K562 (cell line): ENCODE measurements around the gene RTL5. TPM values are rescaled to one million over a fixed set of nuclear protein-coding genes. Genes with fewer than 3 reads are reported as not detected.

Experiments used
- ATAC-seq: fragments of 200-7000 bp; cut with Tn5 transposase; 3 replicates; pipeline ENCODE4 v1.9.1; 2020; ENCODE audit warnings: moderate library complexity
- BruUV-seq: library from RNA; stranded (reverse); fragments of 400-500 nt; replicated peaks from 2 replicates; lab custom pipeline; 2021; lab: Mats Ljungman, UMichigan
- CTCF ChIA-PET: fragments of 300-600 bp; formaldehyde crosslinking; extraction: SDS; loops from one replicate; lab custom pipeline; 2021; ENCODE audit warnings: low intra/inter-chr PET ratio; lab: Yijun Ruan, JAX
- POLR2A ChIA-PET: fragments of 300-600, 350-650 bp; sonication (Branson Sonifier 250); formaldehyde crosslinking; extraction: SDS; loops from one replicate; lab custom pipeline; 2021; ENCODE audit warnings: antibody characterized with exemption, inconsistent platforms; lab: Yijun Ruan, JAX
- DNase-seq, 4 experiments: peaks; one replicate each; pipeline versions ENCODE4 v3.0.0 to v3.0.0-alpha.2; 2011 to 2018; ENCODE audit warnings: low spot score in 3 of 4, mixed read lengths in 3 of 4; ENCODE audit errors: extremely low read depth in 1 of 4
- FAIRE-seq: peaks from 2 replicates; lab custom pipeline; 2011; peaks lifted over from hg19 to GRCh38; lab: Jason Lieb, UNC
- H2AFZ ChIP-seq: 2 replicates; pipeline ENCODE4 v1.6.0; 2011; ENCODE audit warnings: low read depth, low read length, control low read depth, inconsistent platforms
- H3K27ac ChIP-seq: fragments of 200-600 bp; 3 replicates; pipeline ENCODE4 v1.8.0; 2011; ENCODE audit warnings: low read depth, mild to moderate bottlenecking, control low read depth, inconsistent platforms, low read length, moderate library complexity, mixed read lengths; ENCODE audit errors: extremely low read depth
- H3K27me3 ChIP-seq, 2 experiments: fragments of 300-600 bp in 1 of 2; 2 replicates in 1 of 2; 3 replicates in 1 of 2; pipeline versions ENCODE4 v1.6.0 to v1.8.0; 2011; ENCODE audit warnings: inconsistent platforms in 2 of 2, low read length in 2 of 2, mild to moderate bottlenecking in 1 of 2, mixed read lengths in 1 of 2, moderate library complexity in 1 of 2; ENCODE audit not compliant: control insufficient read depth in 2 of 2, insufficient read depth in 2 of 2
- H3K36me3 ChIP-seq: fragments of 300-600 bp; 3 replicates; pipeline ENCODE4 v1.8.0; 2011; ENCODE audit warnings: mild to moderate bottlenecking, low read length, inconsistent platforms; ENCODE audit not compliant: control insufficient read depth, insufficient read depth
- H3K4me1 ChIP-seq, 2 experiments: fragments of 200-600 bp in 1 of 2; replicated peaks in 1 of 2; 2 replicates in 1 of 2; 3 replicates in 1 of 2; pipeline versions ENCODE4 v1.5.1 to v1.8.0; 2011; ENCODE audit warnings: inconsistent platforms in 2 of 2, low read length in 2 of 2, mild to moderate bottlenecking in 1 of 2, mixed read lengths in 1 of 2, moderate library complexity in 1 of 2; ENCODE audit not compliant: control insufficient read depth in 2 of 2, insufficient read depth in 2 of 2
- H3K4me2 ChIP-seq: 2 replicates; pipeline ENCODE4 v1.6.1; 2011; ENCODE audit warnings: low read length, control low read depth, inconsistent platforms, mixed read lengths; ENCODE audit not compliant: insufficient read depth
- H3K4me3 ChIP-seq: fragments of 200-600 bp; sonication (generic), shearing (Covaris generic); 2 replicates; pipeline ENCODE4 v1.5.1; 2016; ENCODE audit warnings: control low read depth, inconsistent platforms
- H3K79me2 ChIP-seq: fragments of 200-600 bp; 3 replicates; pipeline ENCODE4 v1.8.0; 2011; ENCODE audit warnings: low read length, inconsistent platforms; ENCODE audit not compliant: control insufficient read depth, insufficient read depth
- H3K9ac ChIP-seq, 2 experiments: 2 replicates each; pipeline versions ENCODE4 v1.6.0 to v1.6.1; 2011; ENCODE audit warnings: low read depth in 2 of 2, low read length in 2 of 2, control low read depth in 1 of 2, inconsistent platforms in 1 of 2, mild to moderate bottlenecking in 1 of 2, mixed read lengths in 1 of 2; ENCODE audit not compliant: insufficient read depth in 1 of 2
- H3K9me1 ChIP-seq: one replicate; pipeline ENCODE4 v1.6.0; 2011; ENCODE audit warnings: inconsistent platforms, mild to moderate bottlenecking, low read length, moderate library complexity; ENCODE audit not compliant: control insufficient read depth, insufficient read depth
- H3K9me3 ChIP-seq: replicated peaks from 2 replicates; pipeline ENCODE4 v1.5.1; 2011; ENCODE audit warnings: low read depth, low read length, inconsistent platforms; ENCODE audit not compliant: control insufficient read depth, insufficient read depth
- H4K20me1 ChIP-seq: replicated peaks from 2 replicates; pipeline ENCODE4 v1.6.1; 2011; ENCODE audit warnings: low read length, inconsistent platforms, mixed read lengths; ENCODE audit not compliant: control insufficient read depth, insufficient read depth
- ARID3B ChIP-seq: fragments of 250-450 bp; sonication (Bioruptor Pico); IDR thresholded peaks from 2 replicates; pipeline ENCODE4 v1.4.0; 2020; ENCODE audit warnings: borderline replicate concordance
- ASH1L ChIP-seq: fragments of 450-650 bp; IDR thresholded peaks from 2 replicates; pipeline ENCODE4 v1.6.1; 2018; ENCODE audit warnings: borderline replicate concordance, mild to moderate bottlenecking, low read depth; ENCODE audit not compliant: partially characterized antibody
- E2F4 ChIP-seq: sonication (generic); formaldehyde crosslinking; IDR thresholded peaks from 2 replicates; pipeline ENCODE4 v1.8.0; 2022; ENCODE audit warnings: mild to moderate bottlenecking, low read depth, missing genetic modification reagents
- ILF3 ChIP-seq: fragments of 450-650 bp; IDR thresholded peaks from 2 replicates; pipeline ENCODE4 v1.6.1; 2018; ENCODE audit warnings: antibody characterized with exemption, mild to moderate bottlenecking, moderate library complexity, borderline replicate concordance
- MECOM ChIP-seq: fragments of 250-450 bp; sonication (Bioruptor Pico); IDR thresholded peaks from 2 replicates; pipeline ENCODE4 v1.8.0; 2022; ENCODE audit warnings: inconsistent platforms
- MXD1 ChIP-seq: fragments of 250-450 bp; sonication (Bioruptor Pico); IDR thresholded peaks from 2 replicates; pipeline ENCODE4 v1.8.0; 2021; ENCODE audit warnings: borderline replicate concordance, mild to moderate bottlenecking, moderate library complexity; ENCODE audit not compliant: poor library complexity, severe bottlenecking
- SMARCA5 ChIP-seq: fragments of 450-650 bp; IDR thresholded peaks from 2 replicates; pipeline ENCODE4 v1.6.1; 2016
- SRSF9 ChIP-seq: fragments of 200-400 bp; formaldehyde crosslinking; IDR thresholded peaks from 2 replicates; pipeline ENCODE4 v1.6.1; 2017; ENCODE audit warnings: low read depth, low read length, borderline replicate concordance
- ZBTB43 ChIP-seq: sonication (generic); formaldehyde crosslinking; IDR thresholded peaks from 2 replicates; pipeline ENCODE4 v1.8.0; 2023; ENCODE audit warnings: mild to moderate bottlenecking, missing genetic modification reagents
- ZBTB5 ChIP-seq: fragments of 450-650 bp; IDR thresholded peaks from 2 replicates; pipeline ENCODE4 v1.6.1; 2017; ENCODE audit warnings: antibody characterized with exemption
- ZEB2 ChIP-seq: fragments of 450-650 bp; IDR thresholded peaks from 2 replicates; pipeline ENCODE4 v1.6.1; 2016
- ZNF175 ChIP-seq: fragments of 200-800 bp; sonication (Bioruptor generic); IDR thresholded peaks from 2 replicates; pipeline ENCODE4 v1.6.1; 2016; ENCODE audit warnings: low read depth, mild to moderate bottlenecking, missing genetic modification characterization, missing compliant biosample characterization
- ZNF224 ChIP-seq: sonication (generic); formaldehyde crosslinking; IDR thresholded peaks from 2 replicates; pipeline ENCODE4 v1.8.0; 2022; ENCODE audit warnings: mild to moderate bottlenecking, missing genetic modification reagents
- ZNF274 ChIP-seq: IDR thresholded peaks from 2 replicates; pipeline ENCODE4 v1.6.1; 2011; ENCODE audit warnings: low read depth, mild to moderate bottlenecking, low read length, moderate library complexity, borderline replicate concordance
- ZNF316 ChIP-seq: fragments of 450-650 bp; IDR thresholded peaks from 2 replicates; pipeline ENCODE4 v1.6.1; 2016
- WGBS: fragments of 100-300 bp; shearing (Covaris generic); methylation state at CpG from one replicate; pipeline ENCODE4 v1.1.6; 2016; ENCODE audit warnings: low coverage, mixed read lengths; ENCODE audit not compliant: insufficient coverage; ENCODE audit errors: missing lambda C conversion rate; 5-methylcytosine and 5-hydroxymethylcytosine counted together
- in situ Hi-C: fragments of 300-500 bp; cut with MboI; formaldehyde crosslinking; loops from 4 replicates; pipeline ENCODE4 v1.15.0; 2018; ENCODE audit warnings: inconsistent platforms, mixed read lengths
- intact Hi-C: fragments of 100-400 bp; cut with micrococcal nuclease; formaldehyde crosslinking; loops from 2 replicates; pipeline ENCODE4 v1.14.2; 2022
- polyA plus RNA-seq, 8 experiments: library from polyadenylated mRNA; depleted of rRNA in 4 of 8; stranded (reverse) in 5 of 8; unstranded in 3 of 8; fragments of >200 nt; fragmentation: Nextera tagmentation in 2 of 8; fragmentation: Illumina TruSeq in 1 of 8; extraction: Ambion mirVana in 2 of 8; extraction: Trizol in 1 of 8; gene quantifications; 2 replicates each; pipeline versions ENCODE4 v1.2.1 to v1.2.3, GENCODE V29; 2011 to 2014; ENCODE audit warnings: inconsistent platforms in 1 of 8, missing spikeins in 1 of 8
- total RNA-seq, 7 experiments: library from RNA; depleted of rRNA in 6 of 7; stranded (reverse); fragments of >200 nt in 6 of 7; fragmentation: Illumina TruSeq in 2 of 7; extraction: Trizol in 2 of 7; gene quantifications; 2 replicates each; pipeline versions ENCODE4 v1.2.1 to v1.2.3, GENCODE V29; 2011 to 2021; ENCODE audit warnings: low replicate concordance in 1 of 7

RTL5 gene
- total and polyA plus RNA-seq, 9 of the 15 experiments (the other 6 are each of a cell fraction or from before 2014, with no cell fraction given): 0.03 TPM; not detected in 8

- TF ChIP-seq ARID3B (no peak), MXD1 (CRISPR knock-in tag) (no peak), ZNF316 (no peak), ZNF224 (CRISPR knock-in tag) (no peak), E2F4 (no peak), ASH1L (no peak)
Measured at GRCh38 chrX:72084114-72084513, 47.6 kb downstream of the RTL5 start (continued).

GRCh38 chrX:72083291-72083690, 48.4 kb downstream of the RTL5 start:
- ChIA-PET POLR2A (no interaction called here), CTCF (no interaction called here)
- DNase-seq (no peak), FAIRE-seq (no peak), ATAC-seq (no peak)
- H3K4me2 ChIP-seq: no peak overlapping the region
- 5% methylated on average over 2 of the region's 2 CpGs for WGBS
- H3K9ac ChIP-seq: no peak overlapping the region
- no peaks in the 10 kb centered on the region for H3K9me3 ChIP-seq
- H3K36me3 ChIP-seq: no peaks in the 10 kb centered on the region
- intact Hi-C loops (no loop called here), in situ Hi-C loops (no loop called here)
- H3K27ac ChIP-seq: no peak overlapping the region
- H4K20me1 ChIP-seq: 0 out of 2 replicates have a peak, but pooled peaks cover 3% of the 10 kb centered on the region
- no peaks in the 10 kb centered on the region for H3K4me1 ChIP-seq
- H3K27me3 ChIP-seq: peaks cover 0 to 37% of the 10 kb centered on the region in 2 experiments; a peak in 3 of 5 replicates
- BruUV-seq: no TSS peak
- no peak overlapping the region for H3K4me3 ChIP-seq
- H2AFZ ChIP-seq: no peak overlapping the region
- H3K9me1 ChIP-seq: no peaks in the 10 kb centered on the region
- H3K79me2 ChIP-seq: no peaks in the 10 kb centered on the region
- no peak for TF ChIP-seq SMARCA5
- no peak for TF ChIP-seq ZBTB43 (CRISPR knock-in tag)
- no peak for TF ChIP-seq ZNF175 (CRISPR knock-in tag)
- TF ChIP-seq SRSF9: no peak
- TF ChIP-seq ILF3: no peak
- TF ChIP-seq ZNF274: no peak
- TF ChIP-seq MECOM: no peak
- no peak for TF ChIP-seq ZBTB5
- no peak for TF ChIP-seq ZEB2
